Progenitor cell of endocrine pancreas (in vitro differentiated cells): ENCODE results near the gene KLKB1. TPM values are rescaled to one million over a fixed set of nuclear protein-coding genes. Genes with fewer than 3 reads are reported as not detected.

Source experiments
- DNase-seq: peaks from one replicate; pipeline ENCODE4 v3.0.0; 2021; ENCODE audit warnings: low spot score; ENCODE audit not compliant: unreplicated experiment
- H3K27ac Mint-ChIP-seq: 2 replicates; pipeline ENCODE4 v1.8.0; 2021; ENCODE audit warnings: mild to moderate bottlenecking, moderate library complexity, mixed read lengths
- H3K27me3 Mint-ChIP-seq: 2 replicates; pipeline ENCODE4 v1.8.0; 2021; ENCODE audit warnings: mixed read lengths
- H3K36me3 Mint-ChIP-seq: 2 replicates; pipeline ENCODE4 v1.8.0; 2022; ENCODE audit warnings: mixed read lengths; ENCODE audit not compliant: insufficient read depth
- H3K4me1 Mint-ChIP-seq: 2 replicates; pipeline ENCODE4 v1.8.0; 2021; ENCODE audit warnings: low read depth, mixed read lengths
- H3K4me3 Mint-ChIP-seq: 2 replicates; pipeline ENCODE4 v1.8.0; 2021; ENCODE audit warnings: low read depth, mild to moderate bottlenecking, moderate library complexity, mixed read lengths
- H3K9me3 Mint-ChIP-seq: 2 replicates; pipeline ENCODE4 v1.8.0; 2021; ENCODE audit warnings: low read depth, mixed read lengths
- CTCF ChIP-seq: fragments of 200-600 bp; sonication (generic); IDR thresholded peaks from one replicate; pipeline ENCODE4 v1.5.0; 2021; ENCODE audit warnings: antibody characterized with exemption, mild to moderate bottlenecking; ENCODE audit not compliant: unreplicated experiment
- total RNA-seq: library from RNA; stranded (reverse); gene quantifications from 2 replicates; pipeline ENCODE4 v1.2.1, GENCODE V29; 2021

Gene KLKB1
- total RNA-seq, 1 donor from 2014 or later: not detected

GRCh38 chr4:186192066-186192612, 35.2 kb upstream of the KLKB1 start:
- peaks cover 18% of the 10 kb centered on the region for H3K4me1 Mint-ChIP-seq
- no peak for DNase-seq
- no peak for TF ChIP-seq CTCF
- H3K36me3 Mint-ChIP-seq: peaks cover 2% of the 10 kb centered on the region
- H3K27me3 Mint-ChIP-seq: no peaks in the 10 kb centered on the region
- no peaks in the 10 kb centered on the region for H3K9me3 Mint-ChIP-seq
- H3K27ac Mint-ChIP-seq: peak overlapping the region; percentile 93
- H3K4me3 Mint-ChIP-seq: peak overlapping the region; percentile 89

GRCh38 chr4:186193851-186194250, 33.5 kb upstream of the KLKB1 start:
- Mint-ChIP-seq H3K27me3 (no peaks in the 10 kb centered on the region), H3K36me3 (peaks cover 2% of the 10 kb centered on the region), H3K9me3 (no peaks in the 10 kb centered on the region), H3K4me1 (peaks cover 18% of the 10 kb centered on the region), H3K4me3 (no peak overlapping the region), H3K27ac (no peak overlapping the region)
- no peak for TF ChIP-seq CTCF
- DNase-seq: no peak

GRCh38 chr4:186196063-186196462, 31.2 kb upstream of the KLKB1 start:
- TF ChIP-seq CTCF: no peak
- Mint-ChIP-seq H3K27ac (no peak overlapping the region), H3K9me3 (no peaks in the 10 kb centered on the region), H3K4me1 (peaks cover 3% of the 10 kb centered on the region), H3K4me3 (no peak overlapping the region), H3K27me3 (no peaks in the 10 kb centered on the region), H3K36me3 (peaks cover 2% of the 10 kb centered on the region)
- no peak for DNase-seq

DNA sequence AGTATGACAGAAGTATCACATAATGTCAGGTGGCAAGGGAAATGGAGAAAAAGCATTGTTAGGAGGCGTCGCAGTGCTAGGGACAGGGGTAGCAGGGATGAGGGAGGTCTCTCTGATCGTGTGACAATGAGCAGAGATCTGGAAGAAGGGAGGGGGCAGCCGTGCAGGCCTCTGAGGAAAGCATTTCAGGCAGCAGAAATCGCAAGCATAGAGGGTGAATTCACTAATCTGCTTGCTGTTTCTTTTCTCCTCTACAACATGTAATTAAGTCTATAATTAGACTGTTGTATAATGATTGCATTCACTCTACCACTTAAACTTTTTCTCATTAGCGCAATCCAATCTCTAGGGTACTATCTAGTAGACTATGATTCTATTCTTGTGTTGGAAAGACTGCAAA, 26.8 kb upstream of the KLKB1 start:
- H3K9me3 Mint-ChIP-seq: no peaks in the 10 kb centered on the region
- no peak overlapping the region for H3K4me3 Mint-ChIP-seq
- peaks cover 2% of the 10 kb centered on the region for H3K36me3 Mint-ChIP-seq
- no peaks in the 10 kb centered on the region for H3K4me1 Mint-ChIP-seq
- no peak for TF ChIP-seq CTCF
- DNase-seq: no peak
- no peaks in the 10 kb centered on the region for H3K27me3 Mint-ChIP-seq
- H3K27ac Mint-ChIP-seq: no peak overlapping the region

- Mint-ChIP-seq H3K4me3 (no peak overlapping the region), H3K9me3 (no peaks in the 10 kb centered on the region), H3K27me3 (no peaks in the 10 kb centered on the region), H3K4me1 (no peaks in the 10 kb centered on the region), H3K27ac (no peak overlapping the region), H3K36me3 (peaks cover 2% of the 10 kb centered on the region)
- no peak for TF ChIP-seq CTCF
- DNase-seq: no peak
Observed at GRCh38 chr4:186201010-186201409, 26.3 kb upstream of the KLKB1 start.
